ENCODE results near the gene CMTM4. TPM values are rescaled to one million over a fixed set of nuclear protein-coding genes. Genes with fewer than 3 reads are reported as not detected.
A peak's percentile ranks its signal among the peaks of the same experiment; 100 is the strongest.

Gene CMTM4
- total RNA-seq (10 to 100 TPM in 8 of 10 donors, 1 to 10 TPM in 2; 7.3 to 14.6 (median 12.1) TPM), polyA plus RNA-seq (1 to 10 TPM; 4.5 to 4.6 TPM)
- long read RNA-seq, donor 1, full-length matches to known transcripts = 5 of 6 reads
- long read RNA-seq, donor 1, partial matches to known transcripts = 0 of 6 reads
- long read RNA-seq, donor 1, other reads (novel, unspliced or antisense) = 1 of 6 reads
- long read RNA-seq, donor 2, full-length matches to known transcripts = 7 of 9 reads
- long read RNA-seq, donor 2, partial matches to known transcripts = 0 of 9 reads
- long read RNA-seq, donor 2, other reads (novel, unspliced or antisense) = 2 of 9 reads
- long read RNA-seq, donor 3, full-length matches to known transcripts = 5 of 5 reads
- long read RNA-seq, donor 3, partial matches to known transcripts = 0 of 5 reads
- long read RNA-seq, donor 3, other reads (novel, unspliced or antisense) = 0 of 5 reads

GRCh38 chr16:66696669-66697630 lies at the start of gene CMTM4:
CMTM4 (minus strand) TSS chr16:66696743; CDS start chr16:66696525, 218 bp downstream.
- H3K36me3 ChIP-seq = no peaks in the 10 kb centered on the region
- H3K27me3 ChIP-seq = no peaks in the 10 kb centered on the region
- ATAC-seq = peak; percentile 94 to 99 (median 96)
- DNase-seq = peak; percentile 85 to 89
- H3K4me3 ChIP-seq = peak within 1 kb of the TSS; percentile 56 to 83 (median 72)
- WGBS, 2 donors = 5 to 10% methylated on average over 51 to 81 of the region's 84 CpGs
- no peaks in the 10 kb centered on the region for H3K9me3 ChIP-seq
- intact Hi-C loops (cut with DNase I) = loop anchor here in 2 of 10 donors (5.0 kb wide), 3 partner anchors 35 to 90 kb away; no protein-coding TSS in a partner anchor
- H3K27ac ChIP-seq = peak within 1 kb of the TSS in 9 of 10 donors; percentile 20 to 73 (median 46)
- TF ChIP-seq CTCF (IDR thresholded peaks at IDR 0.05) = peak in 6 of 9 donors; percentile 19 to 58 (median 38)
- peaks cover 5 to 44% (median 15%) of the 10 kb centered on the region in 9 donors for H3K4me1 ChIP-seq

GRCh38 chr16:66746048-66746447 lies 49.5 kb upstream of the CMTM4 start:
- no peak for ATAC-seq
- no peak overlapping the region for H3K4me3 ChIP-seq
- 64 to 66% methylated on average over 3 of the region's 3 CpGs for WGBS, 2 donors
- intact Hi-C loops (cut with DNase I) = no loop called here
- TF ChIP-seq CTCF (IDR thresholded peaks at IDR 0.05) = no peak
- H3K27ac ChIP-seq = no peak overlapping the region
- peaks cover 10 to 84% (median 51%) of the 10 kb centered on the region in 9 donors for H3K4me1 ChIP-seq
- no peak for DNase-seq
- no peaks in the 10 kb centered on the region for H3K9me3 ChIP-seq
- peaks cover 0 to 84% (median 14%) of the 10 kb centered on the region in 9 donors for H3K36me3 ChIP-seq
- H3K27me3 ChIP-seq = no peaks in the 10 kb centered on the region

DNA sequence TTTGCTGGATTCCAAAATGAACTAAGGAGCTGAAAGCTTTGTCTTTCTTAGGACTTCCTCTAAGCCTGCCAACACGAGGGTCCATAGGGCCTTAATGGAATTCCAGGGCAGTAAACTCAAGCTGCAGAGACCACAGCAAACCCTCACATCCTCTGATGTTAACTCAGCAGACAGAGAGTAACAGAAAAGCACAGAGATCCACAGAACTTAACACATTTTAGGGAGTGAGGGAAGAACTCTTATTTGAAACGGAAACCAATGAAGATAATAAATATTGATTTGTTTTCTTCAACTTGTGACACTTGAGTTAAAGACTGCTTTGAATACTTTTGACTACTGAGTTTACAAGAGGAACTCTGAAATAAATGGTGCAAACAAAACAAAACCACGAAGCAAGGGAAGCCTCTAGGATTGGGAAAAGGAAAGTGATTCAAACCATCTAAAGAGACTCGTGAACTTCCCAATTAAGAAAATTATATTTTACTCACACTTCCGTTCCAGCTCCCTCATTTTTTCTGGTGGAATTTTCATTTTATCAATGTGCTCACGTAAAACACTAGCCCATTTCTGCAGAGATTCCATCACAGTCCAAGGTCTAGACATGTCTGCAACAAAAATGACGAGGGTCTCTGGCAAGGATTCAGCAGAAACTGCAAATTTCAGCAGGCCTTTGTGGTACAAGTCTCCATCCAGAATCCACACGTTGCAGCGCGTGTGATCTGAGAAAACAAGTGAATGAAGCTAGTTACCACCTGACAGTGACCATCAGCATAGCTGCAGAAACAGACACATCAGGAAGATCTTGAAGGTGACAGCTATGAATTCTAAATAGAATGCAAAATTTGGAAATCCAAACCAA lies 45.6 kb upstream of the CMTM4 start:
- no peaks in the 10 kb centered on the region for H3K9me3 ChIP-seq
- ATAC-seq (peak in 6 of 8 donors; percentile 22 to 52 (median 42)), DNase-seq (peak in 1 of 2 donors; percentile 23)
- peaks cover 27 to 72% (median 50%) of the 10 kb centered on the region in 9 donors for H3K4me1 ChIP-seq
- TF ChIP-seq CTCF (IDR thresholded peaks at IDR 0.05) = no peak
- peak overlapping the region; percentile 70 to 93 (median 83) for H3K27ac ChIP-seq
- peaks cover 0 to 96% (median 12%) of the 10 kb centered on the region in 9 donors for H3K36me3 ChIP-seq
- 42 to 49% methylated on average over 10 of the region's 10 CpGs for WGBS, 2 donors
- H3K4me3 ChIP-seq = peak overlapping the region in 3 of 10 donors; percentile 5 to 20 (median 6)
- intact Hi-C loops (cut with DNase I) = loop anchor here in 2 of 10 donors (1.0 to 5.0 kb wide), 2 partner anchors 9 to 135 kb away; partner anchors contain the start of gene DYNC1LI2 (in 1 of the 2)
- no peaks in the 10 kb centered on the region for H3K27me3 ChIP-seq

Data from heart right ventricle (tissue), 16 donors.